K562 (cell line): ENCODE results near the gene NSUN3. TPM values are rescaled to one million over a fixed set of nuclear protein-coding genes. Genes with fewer than 3 reads are reported as not detected.

Experiments
- JUNB ChIP-seq: fragments of 450-650 bp; formaldehyde crosslinking; conservative IDR thresholded peaks from 2 replicates; pipeline ENCODE4 v1.4.0; 2020; ENCODE audit warnings: mild to moderate bottlenecking
- ZNF79 ChIP-seq: fragments of 250-450 bp; sonication (Bioruptor Pico); IDR thresholded peaks from 2 replicates; pipeline ENCODE4 v1.4.0; 2020; ENCODE audit warnings: low read depth, mild to moderate bottlenecking, moderate library complexity
- polyA plus RNA-seq, 8 experiments: library from polyadenylated mRNA; depleted of rRNA in 4 of 8; stranded (reverse) in 5 of 8; unstranded in 3 of 8; fragments of >200 nt; fragmentation: Nextera tagmentation in 2 of 8; fragmentation: Illumina TruSeq in 1 of 8; extraction: Ambion mirVana in 2 of 8; extraction: Trizol in 1 of 8; gene quantifications; 2 replicates each; pipeline versions ENCODE4 v1.2.1 to v1.2.3, GENCODE V29; 2011 to 2014; ENCODE audit warnings: inconsistent platforms in 1 of 8, missing spikeins in 1 of 8
- total RNA-seq, 7 experiments: library from RNA; depleted of rRNA in 6 of 7; stranded (reverse); fragments of >200 nt in 6 of 7; fragmentation: Illumina TruSeq in 2 of 7; extraction: Trizol in 2 of 7; gene quantifications; 2 replicates each; pipeline versions ENCODE4 v1.2.1 to v1.2.3, GENCODE V29; 2011 to 2021; ENCODE audit warnings: low replicate concordance in 1 of 7
- TF ChIP-seq, protein P1 (sequence below), 2 experiments: fragments of 450-650 bp; formaldehyde crosslinking in 1 of 2; IDR thresholded peaks; 2 replicates each; pipeline versions ENCODE4 v1.4.0 to v1.6.1; 2014 to 2020; ENCODE audit warnings: mild to moderate bottlenecking in 2 of 2, borderline replicate concordance in 1 of 2, low read depth in 1 of 2

NSUN3 gene
- total and polyA plus RNA-seq, 9 of the 15 experiments (the other 6 are each of a cell fraction or from before 2014, with no cell fraction given) = 4.4 to 12.3 (median 7.6) TPM

DNA sequence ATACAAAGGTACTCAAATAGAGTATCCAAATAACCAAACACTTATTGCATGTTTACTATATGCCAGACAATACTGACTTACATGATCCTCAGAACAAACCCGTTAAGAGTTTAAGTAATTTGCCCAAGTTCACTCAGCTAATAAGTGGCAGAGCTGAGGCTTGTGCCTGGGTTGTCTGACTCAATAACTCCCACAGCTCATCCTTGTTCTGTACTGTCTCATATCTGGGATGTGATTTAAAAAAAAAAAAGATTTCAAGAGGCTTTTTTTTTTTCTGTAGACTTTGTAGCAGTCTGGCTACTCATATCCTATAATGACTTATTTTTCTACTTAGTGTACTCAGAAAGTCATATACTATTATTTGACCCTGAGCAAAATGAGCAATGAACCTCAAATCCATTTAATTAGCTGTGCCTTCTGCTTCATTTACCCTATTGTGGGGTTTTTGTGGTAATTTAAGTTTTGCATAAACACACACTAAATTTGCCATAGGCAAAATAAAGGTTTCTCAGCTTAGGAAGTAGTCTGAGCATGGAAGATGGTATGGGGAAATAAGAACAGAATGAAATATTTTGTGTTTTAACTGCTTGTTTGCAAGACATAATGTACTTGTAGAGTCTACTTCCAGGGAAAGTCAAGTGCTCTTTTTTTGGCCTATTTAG lies 3.1 kb downstream of the NSUN3 start (continued):
- TF ChIP-seq, protein P1, sequence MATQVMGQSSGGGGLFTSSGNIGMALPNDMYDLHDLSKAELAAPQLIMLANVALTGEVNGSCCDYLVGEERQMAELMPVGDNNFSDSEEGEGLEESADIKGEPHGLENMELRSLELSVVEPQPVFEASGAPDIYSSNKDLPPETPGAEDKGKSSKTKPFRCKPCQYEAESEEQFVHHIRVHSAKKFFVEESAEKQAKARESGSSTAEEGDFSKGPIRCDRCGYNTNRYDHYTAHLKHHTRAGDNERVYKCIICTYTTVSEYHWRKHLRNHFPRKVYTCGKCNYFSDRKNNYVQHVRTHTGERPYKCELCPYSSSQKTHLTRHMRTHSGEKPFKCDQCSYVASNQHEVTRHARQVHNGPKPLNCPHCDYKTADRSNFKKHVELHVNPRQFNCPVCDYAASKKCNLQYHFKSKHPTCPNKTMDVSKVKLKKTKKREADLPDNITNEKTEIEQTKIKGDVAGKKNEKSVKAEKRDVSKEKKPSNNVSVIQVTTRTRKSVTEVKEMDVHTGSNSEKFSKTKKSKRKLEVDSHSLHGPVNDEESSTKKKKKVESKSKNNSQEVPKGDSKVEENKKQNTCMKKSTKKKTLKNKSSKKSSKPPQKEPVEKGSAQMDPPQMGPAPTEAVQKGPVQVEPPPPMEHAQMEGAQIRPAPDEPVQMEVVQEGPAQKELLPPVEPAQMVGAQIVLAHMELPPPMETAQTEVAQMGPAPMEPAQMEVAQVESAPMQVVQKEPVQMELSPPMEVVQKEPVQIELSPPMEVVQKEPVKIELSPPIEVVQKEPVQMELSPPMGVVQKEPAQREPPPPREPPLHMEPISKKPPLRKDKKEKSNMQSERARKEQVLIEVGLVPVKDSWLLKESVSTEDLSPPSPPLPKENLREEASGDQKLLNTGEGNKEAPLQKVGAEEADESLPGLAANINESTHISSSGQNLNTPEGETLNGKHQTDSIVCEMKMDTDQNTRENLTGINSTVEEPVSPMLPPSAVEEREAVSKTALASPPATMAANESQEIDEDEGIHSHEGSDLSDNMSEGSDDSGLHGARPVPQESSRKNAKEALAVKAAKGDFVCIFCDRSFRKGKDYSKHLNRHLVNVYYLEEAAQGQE (IDR thresholded peaks at IDR 0.05; ENCODE audit: borderline replicate concordance) = no peak
- TF ChIP-seq, protein P1 (CRISPR knock-in tag; IDR thresholded peaks at IDR 0.05; ENCODE audit: low read depth) = no peak
- TF ChIP-seq ZNF79 (CRISPR knock-in tag) (no peak), JUNB (no peak)
- TF ChIP-seq, all 486 proteins: peak for 0
